HG03108 (cell line): ENCODE results near the gene KIF25.

Source experiments
- ATAC-seq: cut with Tn5 transposase; IDR thresholded peaks from one replicate; pipeline ENCODE4 v1.9.1; 2021; ENCODE audit warnings: moderate library complexity; ENCODE audit not compliant: unreplicated experiment

KIF25 gene

GRCh38 chr6:168084465-168085160, 87.1 kb downstream of the KIF25 start:
- ATAC-seq: no peak

- no peak for ATAC-seq
Measured at GRCh38 chr6:168086066-168086465, 88.6 kb downstream of the KIF25 start.

GRCh38 chr6:168086616-168087015, 89.1 kb downstream of the KIF25 start:
- no peak for ATAC-seq

GRCh38 chr6:168087436-168088160, 90.1 kb downstream of the KIF25 start:
- ATAC-seq: no peak

GRCh38 chr6:168088161-168089053, 90.9 kb downstream of the KIF25 start:
- no peak for ATAC-seq

- no peak for ATAC-seq
Measured at GRCh38 chr6:168089186-168090063, 92.0 kb downstream of the KIF25 start.

GRCh38 chr6:168090064-168090690, 92.7 kb downstream of the KIF25 start:
- no peak for ATAC-seq

GRCh38 chr6:168090706-168091105, 93.2 kb downstream of the KIF25 start:
- ATAC-seq: no peak

GRCh38 chr6:168091381-168092264, 94.2 kb downstream of the KIF25 start:
- ATAC-seq: no peak

- no peak for ATAC-seq
Measured at GRCh38 chr6:168092541-168092940, 95.1 kb downstream of the KIF25 start.

- ATAC-seq: no peak
Measured at GRCh38 chr6:168093071-168093505, 95.6 kb downstream of the KIF25 start.

GRCh38 chr6:168093634-168094033, 96.2 kb downstream of the KIF25 start:
- ATAC-seq: no peak
